Measurements from ENCODE around the gene SPATA22.

- TF ChIP-seq CTCF (IDR thresholded peaks at IDR 0.05) (no peak), POLR2A (IDR thresholded peaks at IDR 0.05) (no peak)
Observed at GRCh38 chr17:3448059-3448665, 23.5 kb downstream of the SPATA22 start.

Measured in testis (tissue), 2 donors.